ENCODE measurements around the gene TAF15.

- no peak for TF ChIP-seq EZH2 (IDR thresholded peaks at IDR 0.05; ENCODE audit: low read depth)
- peak; percentile 90 for TF ChIP-seq CTCF (conservative IDR thresholded peaks at IDR 0.05)
Measured at GRCh38 chr17:35849469-35850348, 40.4 kb downstream of the TAF15 start.

Data from PC-9 (cell line).